IPS-NIHi11 (cell line): ENCODE measurements around the gene CNST.
A peak's percentile ranks its signal among the peaks of the same experiment; 100 is the strongest.
"Not testable (repeated sequence)": the region's sequence is repeated elsewhere in the genome, so short reads cannot be mapped to it uniquely, and the experiment has no call there.

Experiments used
- DNase-seq: peaks from one replicate; pipeline ENCODE4 v3.0.0; 2012; ENCODE audit warnings: mixed read lengths, low spot score

Gene CNST

GRCh38 chr1:246558041-246558440 is 8.2 kb upstream of the CNST start:
- no peak for DNase-seq

- no peak for DNase-seq
Observed at GRCh38 chr1:246559310-246559709, 6.9 kb upstream of the CNST start.

DNA sequence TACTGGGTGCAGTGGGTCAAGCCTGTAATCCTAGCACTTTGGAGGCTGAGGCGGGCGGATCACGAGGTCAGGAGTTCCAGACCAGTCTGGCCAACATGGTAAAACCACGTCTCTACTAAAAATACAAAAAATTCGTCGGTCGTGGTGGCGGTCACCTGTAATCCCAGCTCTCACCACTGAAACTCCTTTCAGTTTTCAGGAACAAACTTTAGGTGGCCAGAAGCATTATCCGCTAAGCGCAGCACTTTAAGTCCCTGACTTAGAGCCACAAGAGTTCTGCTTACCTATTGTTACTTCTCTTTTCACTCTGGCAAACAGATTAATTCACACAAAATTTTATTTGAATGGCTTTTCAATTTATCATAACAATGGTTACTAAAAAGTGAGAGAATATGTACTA is 5.4 kb upstream of the CNST start:
- DNase-seq, result not testable (repeated sequence)

DNA sequence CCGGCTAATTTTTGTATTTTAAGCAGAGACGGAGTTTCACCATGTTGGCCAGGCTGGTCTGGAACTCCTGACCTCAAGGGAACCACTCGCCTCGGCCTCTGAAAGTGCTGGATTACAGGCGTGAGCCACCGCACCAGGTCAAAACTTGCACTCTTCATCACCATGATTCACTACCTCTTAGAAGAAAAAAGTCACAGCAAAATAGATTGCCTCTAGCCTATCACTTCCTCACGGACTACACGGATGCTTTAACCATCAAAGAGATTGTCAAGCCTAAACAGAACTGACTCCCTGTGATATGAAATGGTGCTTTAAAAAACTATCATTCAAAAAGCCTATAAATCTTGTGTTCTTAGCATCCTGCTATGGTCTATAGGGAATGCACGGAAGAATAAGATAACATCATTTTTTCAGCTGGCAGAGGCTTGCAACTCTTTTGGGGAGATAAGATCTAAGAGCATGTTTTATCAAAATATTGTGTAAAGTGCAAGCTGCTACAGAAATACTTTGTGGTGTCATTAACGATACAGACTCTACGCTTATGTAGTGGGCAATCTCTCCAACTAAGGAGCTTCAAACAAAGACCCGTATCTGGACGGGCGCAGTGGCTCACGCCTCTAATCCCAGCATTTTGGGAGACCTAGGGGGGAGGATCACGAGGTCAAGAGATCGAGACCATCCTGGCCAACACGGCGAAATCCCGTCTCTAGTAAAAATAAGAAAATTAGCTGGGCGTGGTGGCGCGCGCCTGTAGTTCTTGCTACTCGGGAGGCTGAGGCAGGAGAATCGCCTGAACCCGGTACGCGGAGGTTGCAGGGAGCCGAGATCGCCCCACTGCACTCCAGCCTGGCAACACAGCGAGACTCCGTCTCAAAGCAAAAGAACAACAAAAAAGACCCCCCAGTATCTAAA is 1.2 kb upstream of the CNST start:
- no peak for DNase-seq

GRCh38 chr1:246565751-246566127 is 517 bp upstream of the CNST start:
- peak; percentile 27 for DNase-seq

DNA sequence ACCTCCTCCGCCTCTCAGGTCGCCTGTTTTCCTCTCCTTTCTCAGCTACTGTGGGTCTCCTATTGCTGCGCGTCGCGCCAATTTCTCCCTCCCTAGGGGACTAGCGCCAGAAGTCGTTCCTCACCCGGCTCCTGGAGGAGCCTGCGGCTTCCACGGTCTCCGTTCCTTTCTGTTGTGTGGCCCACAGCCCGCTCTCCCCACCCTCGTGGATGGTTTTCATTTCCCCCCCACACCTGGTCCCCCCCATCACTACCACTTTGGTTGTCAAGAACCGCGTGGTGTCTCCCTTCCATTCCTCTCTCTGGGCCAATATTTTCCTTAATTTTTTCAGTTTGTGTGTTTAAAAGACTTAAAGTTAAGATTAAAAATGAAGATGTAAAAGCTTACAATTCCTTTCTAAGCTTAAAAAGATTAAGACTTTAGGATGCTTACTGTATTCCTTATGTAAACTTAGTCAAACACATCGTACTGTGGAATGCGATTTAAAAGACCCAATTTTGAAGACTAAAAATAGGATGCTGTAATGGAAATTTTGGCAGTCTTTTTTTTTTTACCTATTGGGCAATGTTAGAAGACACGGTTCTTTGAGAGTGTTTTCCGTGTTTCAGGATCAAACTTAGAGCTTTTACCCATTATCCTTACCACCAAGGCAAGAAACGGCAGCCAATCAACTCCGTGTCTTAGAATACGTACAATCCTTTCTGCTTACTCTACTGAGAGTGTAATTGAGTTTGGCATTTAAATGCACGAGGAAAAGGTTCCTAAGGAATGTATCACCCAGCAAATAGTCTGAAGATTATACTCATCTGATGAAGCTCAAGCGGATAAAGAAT is 773 bp downstream of the CNST start:
- no peak for DNase-seq

- DNase-seq, result no peak
Observed at GRCh38 chr1:246567646-246568235, 1.5 kb downstream of the CNST start.

DNA sequence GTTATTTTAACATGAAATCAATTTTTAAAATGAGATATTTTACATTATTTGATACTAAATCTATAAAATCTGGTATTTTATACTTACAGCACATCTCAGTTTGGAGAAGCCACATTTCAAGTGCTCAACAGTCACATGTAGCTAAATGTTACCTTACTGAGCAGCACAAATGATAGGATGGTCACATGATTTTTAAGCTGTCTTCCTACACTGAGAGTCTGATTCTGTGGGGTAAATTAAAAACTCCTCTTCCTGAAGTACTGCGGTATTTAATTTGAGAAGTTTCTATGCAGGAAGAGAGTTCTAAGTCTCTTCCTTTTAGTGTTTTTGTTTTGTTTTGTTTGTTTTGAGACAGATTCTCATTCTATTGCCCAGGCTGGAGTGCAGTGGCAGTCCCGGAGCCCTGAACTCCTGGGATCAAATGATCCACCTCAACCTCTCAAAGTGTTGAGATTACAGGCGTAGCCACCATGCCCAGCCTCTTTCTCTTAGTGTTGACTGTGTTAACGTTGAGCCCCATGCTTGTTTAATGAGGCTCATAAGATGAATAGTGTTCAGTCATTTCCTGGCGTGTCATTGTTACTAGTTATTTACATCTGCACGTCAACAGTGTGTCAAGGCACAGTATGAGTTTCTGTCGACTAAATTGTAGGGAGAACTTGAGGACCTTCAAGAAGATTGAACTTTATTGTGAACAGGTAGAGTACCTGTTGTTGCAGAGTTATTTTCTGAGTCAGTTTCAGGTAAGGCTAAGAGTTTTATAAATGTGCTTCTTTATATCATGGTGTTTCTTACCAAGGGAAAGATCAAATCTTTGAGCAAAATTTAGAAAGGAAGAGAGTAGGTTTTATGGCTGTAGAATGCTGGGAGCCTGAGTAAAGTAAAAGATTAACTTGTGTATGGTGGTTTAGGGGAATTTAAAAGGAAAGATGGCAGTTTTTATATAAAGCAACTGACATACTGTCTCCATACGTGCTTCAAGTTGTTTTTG is 3.3 kb downstream of the CNST start:
- DNase-seq, result no peak

DNA sequence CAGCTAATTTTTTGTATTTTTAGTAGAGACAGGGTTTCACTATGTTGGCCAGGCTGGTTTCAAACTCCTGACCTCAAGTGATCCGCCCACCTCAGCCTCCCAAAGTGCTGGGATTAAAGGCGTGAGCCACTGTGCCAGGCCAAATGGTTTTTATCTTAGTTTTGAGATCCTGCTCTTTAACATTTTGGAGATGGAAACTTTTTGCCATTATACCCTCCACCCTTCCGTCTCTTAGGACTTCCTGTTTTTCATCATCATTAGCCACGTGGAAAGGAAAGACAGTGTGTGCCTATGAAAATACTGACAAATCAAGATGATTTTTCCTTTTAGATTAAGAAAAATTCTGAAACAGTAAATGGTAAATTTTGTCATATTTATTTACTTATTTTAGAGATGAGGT is 5.1 kb downstream of the CNST start:
- not testable (repeated sequence) for DNase-seq

GRCh38 chr1:246571953-246572352 is 5.7 kb downstream of the CNST start:
- DNase-seq, result no peak

DNA sequence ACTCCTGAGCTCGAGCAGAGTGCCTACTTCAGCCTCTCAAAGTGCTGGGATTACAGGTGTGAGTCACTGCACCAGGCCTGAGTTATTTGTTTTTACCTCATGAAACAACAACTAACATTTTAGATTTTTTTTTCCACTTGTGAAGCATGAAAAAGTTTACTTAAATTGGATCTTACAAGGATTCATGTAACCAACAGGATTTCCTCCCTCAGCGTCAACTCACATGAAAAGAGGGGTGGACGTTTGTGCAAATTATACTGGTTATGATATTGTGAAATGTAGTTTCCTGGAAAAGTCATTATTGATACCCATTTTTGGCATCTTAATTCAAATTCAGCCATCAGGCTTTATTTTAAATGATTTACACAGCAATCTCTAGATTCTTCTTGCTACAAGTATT is 6.5 kb downstream of the CNST start:
- no peak for DNase-seq

DNA sequence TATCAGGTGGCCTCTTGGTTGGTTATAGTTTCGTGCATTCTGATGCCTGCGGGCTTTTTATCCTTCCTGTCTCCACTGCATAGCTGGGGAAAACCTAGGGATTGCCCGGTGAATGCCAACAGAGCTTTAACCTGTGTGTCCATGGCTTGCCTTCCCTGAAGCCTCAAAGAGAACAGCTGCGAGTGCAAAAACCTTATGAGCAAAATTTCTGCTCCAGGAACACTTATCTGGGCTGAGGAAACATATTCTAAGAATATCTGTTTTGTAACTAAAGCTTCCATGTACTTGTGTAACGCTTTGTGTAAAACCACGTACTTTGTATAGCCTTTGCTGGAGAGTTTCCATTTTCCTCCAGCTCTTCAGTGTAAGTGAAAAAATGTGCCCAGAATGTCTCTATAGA is 7.2 kb downstream of the CNST start:
- no peak for DNase-seq

DNA sequence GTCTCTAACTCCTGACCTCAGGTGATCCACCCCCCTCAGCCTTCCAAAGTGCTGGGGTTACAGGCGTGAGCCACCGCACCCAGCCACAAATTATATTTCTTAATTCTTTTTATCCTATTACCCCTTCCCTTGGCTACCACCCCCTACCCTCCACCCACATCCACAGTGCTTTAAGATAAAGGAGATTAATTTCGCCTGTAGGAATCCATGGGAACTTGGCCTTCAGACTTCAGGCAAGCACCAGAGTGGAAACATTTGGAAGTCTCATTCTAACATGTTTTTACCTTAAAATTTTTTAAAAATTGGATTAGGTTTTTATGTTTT is 10.4 kb downstream of the CNST start:
- no peak for DNase-seq

DNA sequence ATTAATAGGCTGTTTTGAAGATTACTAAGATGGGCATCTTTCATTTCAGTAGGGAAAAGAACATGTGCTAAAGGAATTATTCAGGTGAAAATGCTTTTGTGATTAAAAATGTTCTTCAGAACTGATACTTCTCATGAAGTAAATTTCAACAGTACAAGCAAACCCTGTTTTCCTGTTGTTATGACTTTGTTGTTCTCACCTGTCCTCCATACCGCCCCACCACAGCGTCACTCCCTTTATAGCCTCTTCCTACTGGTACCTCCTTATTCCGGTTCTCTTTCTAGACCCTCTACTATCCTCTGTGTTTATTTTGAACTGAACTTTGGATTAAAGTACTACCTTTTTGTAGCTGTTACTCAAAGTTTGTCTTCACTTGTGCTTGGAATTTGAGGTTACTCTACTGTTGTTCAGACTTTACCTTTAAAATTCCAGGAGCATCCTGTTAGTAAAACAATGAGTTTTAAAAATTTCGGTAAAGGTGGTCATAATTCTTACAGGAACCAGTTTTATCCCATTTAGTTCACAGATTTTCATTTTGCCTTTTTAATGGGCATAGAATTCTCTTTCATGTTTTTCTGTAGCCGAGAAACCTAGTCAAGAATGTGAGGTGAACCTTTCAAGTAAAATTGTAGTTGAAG is 10.9 kb downstream of the CNST start:
- DNase-seq, result no peak

- DNase-seq, result no peak
Observed at GRCh38 chr1:246577720-246578106, 11.5 kb downstream of the CNST start.

- DNase-seq, result no peak
Observed at GRCh38 chr1:246579818-246580217, 13.6 kb downstream of the CNST start.

DNA sequence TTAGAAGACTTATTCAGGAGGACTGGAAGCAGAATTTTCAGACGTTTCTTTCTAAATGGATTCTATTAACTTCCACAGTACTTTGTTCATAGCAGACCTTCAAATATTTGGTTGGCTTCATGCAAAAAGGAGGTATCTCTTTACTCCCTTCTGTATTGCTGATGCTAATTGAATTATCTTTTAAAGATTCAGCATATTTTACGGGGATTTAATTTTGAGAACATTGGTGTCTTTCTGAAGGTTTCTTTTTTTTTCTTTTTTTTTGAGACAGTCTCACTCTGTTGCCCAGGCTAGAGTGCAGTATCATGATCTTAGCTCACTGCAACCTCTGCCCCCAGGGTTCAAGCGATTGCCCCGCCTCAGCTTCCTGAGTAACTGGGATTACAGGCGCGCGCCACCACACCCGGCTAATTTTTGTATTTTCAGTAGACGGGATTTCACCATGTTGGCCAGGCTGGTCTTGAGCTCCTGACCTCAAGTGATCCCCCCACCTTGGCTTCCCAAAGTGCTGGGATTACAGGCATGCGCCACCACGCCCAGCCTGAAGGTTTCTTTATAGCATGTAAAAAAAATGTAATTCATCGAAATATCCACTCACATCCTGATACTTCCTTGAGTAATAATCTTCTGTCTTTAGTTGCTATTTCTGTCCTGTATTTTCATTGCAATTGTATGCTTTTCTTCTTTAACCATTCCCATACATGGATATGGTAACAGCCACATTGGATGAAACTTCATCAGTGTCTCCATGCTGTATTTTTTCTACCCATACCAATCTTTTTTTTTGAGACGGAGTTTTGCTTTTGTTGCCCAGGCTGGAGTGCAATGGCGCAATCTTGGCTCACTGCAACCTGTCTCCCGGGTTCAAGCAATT is 14.5 kb downstream of the CNST start:
- no peak for DNase-seq

GRCh38 chr1:246582301-246583055 is 16.2 kb downstream of the CNST start:
- DNase-seq, result no peak

DNA sequence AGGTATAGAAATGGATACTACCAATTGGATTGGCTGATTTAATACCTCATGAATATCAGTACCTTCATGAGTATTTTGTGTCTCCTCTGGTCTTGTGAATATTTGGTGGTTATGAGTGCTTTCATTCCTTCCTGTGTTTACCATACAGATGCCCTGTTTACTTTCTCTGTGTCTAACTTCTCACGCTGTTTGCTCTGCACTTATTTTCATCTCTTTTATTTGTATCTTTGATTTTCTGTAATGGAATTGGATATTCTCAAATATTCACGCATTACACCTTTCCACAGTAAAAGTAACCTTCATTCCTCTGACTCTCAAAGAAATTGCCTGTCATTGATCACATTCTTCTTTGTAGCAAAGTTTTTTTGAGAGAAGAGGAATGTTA is 16.8 kb downstream of the CNST start:
- DNase-seq, result no peak
